Hepatocyte (in vitro differentiated cells): ENCODE results near the gene ZNF33A.

Source experiments
- CTCF ChIP-seq: fragments of 200-600 bp; sonication (generic); IDR thresholded peaks from 2 replicates; pipeline ENCODE4 v1.5.1; 2016; ENCODE audit warnings: antibody characterized with exemption, mild to moderate bottlenecking; ENCODE audit not compliant: poor library complexity
- EZH2 ChIP-seq: fragments of 200-600 bp; sonication (generic); IDR thresholded peaks from 2 replicates; pipeline ENCODE4 v1.6.1; 2016; ENCODE audit warnings: antibody characterized with exemption, mild to moderate bottlenecking, borderline replicate concordance
- EZH2phosphoT487 ChIP-seq: fragments of 200-600 bp; sonication (generic); IDR thresholded peaks from one replicate; pipeline ENCODE4 v1.6.1; 2018; ENCODE audit warnings: antibody characterized with exemption, mild to moderate bottlenecking, low read depth, moderate library complexity; ENCODE audit not compliant: unreplicated experiment, severe bottlenecking

- TF ChIP-seq CTCF (no peak), EZH2phosphoT487 (no peak), EZH2 (no peak)
Measured at GRCh38 chr10:38072552-38072951, 62.1 kb downstream of the ZNF33A start.
